Measurements from ENCODE around the gene COX6A2.

Gene COX6A2

DNA sequence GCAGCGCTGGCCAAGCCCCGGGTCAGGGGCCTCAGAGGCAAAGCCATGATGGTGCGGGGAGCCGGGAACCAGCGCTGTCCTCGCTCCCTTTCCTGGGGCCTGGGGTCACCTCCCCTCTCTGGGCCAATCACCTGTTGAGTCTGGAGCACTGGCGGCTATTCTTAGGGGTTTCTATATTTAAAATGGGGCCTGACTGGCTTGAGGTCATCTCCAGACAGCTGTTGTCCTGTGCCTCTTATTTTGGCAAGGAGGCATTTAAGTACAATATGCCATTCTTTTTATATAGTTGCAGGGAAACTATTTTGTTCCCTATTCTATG is at the start of gene COX6A2:
COX6A2 (minus strand) TSS at position 82 of the 319 bp plus-strand sequence; CDS start at position 47, 35 bp downstream.
- no peak for DNase-seq

DNA sequence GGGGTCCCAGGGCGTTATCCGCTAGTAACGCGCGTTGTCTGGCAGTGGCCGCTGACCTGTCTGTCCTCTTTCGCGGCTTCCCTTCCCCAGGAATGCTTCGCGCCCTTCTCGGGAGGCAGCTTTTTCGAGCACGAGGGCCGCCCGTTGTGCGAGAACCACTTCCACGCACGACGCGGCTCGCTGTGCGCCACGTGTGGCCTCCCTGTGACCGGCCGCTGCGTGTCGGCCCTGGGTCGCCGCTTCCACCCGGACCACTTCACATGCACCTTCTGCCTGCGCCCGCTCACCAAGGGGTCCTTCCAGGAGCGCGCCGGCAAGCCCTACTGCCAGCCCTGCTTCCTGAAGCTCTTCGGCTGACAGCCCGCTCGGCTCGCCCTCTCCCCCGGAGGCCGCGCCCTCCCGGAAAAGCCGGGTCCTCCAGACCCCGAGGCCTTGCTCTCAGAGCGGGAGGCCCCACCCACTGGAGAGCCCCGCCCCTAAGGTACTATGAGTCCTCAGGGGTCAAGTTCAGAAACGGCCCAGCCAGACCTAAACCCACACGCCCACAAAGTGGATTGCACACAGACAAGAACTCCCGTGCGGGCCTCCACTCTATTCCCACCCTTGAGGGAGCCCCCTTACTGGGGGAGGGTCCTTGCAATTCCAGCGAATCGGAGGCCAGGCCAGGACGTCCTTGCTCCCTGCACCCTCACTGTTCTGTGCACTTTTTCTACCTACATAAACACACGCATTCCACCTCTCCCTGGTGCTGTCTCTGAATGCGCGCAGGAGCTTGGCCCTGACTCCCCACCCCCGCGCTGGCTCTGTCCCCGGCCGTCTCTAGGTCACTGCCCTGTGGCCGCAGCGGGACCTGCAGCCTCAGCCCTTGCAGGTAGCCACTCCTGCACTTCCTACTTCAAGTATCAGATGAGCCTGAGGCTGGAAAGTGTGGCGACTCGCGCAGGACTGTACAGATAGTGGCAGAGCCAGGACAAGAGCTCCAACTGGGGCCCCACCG is 49.4 kb upstream of the COX6A2 start:
- DNase-seq: no peak

DNA sequence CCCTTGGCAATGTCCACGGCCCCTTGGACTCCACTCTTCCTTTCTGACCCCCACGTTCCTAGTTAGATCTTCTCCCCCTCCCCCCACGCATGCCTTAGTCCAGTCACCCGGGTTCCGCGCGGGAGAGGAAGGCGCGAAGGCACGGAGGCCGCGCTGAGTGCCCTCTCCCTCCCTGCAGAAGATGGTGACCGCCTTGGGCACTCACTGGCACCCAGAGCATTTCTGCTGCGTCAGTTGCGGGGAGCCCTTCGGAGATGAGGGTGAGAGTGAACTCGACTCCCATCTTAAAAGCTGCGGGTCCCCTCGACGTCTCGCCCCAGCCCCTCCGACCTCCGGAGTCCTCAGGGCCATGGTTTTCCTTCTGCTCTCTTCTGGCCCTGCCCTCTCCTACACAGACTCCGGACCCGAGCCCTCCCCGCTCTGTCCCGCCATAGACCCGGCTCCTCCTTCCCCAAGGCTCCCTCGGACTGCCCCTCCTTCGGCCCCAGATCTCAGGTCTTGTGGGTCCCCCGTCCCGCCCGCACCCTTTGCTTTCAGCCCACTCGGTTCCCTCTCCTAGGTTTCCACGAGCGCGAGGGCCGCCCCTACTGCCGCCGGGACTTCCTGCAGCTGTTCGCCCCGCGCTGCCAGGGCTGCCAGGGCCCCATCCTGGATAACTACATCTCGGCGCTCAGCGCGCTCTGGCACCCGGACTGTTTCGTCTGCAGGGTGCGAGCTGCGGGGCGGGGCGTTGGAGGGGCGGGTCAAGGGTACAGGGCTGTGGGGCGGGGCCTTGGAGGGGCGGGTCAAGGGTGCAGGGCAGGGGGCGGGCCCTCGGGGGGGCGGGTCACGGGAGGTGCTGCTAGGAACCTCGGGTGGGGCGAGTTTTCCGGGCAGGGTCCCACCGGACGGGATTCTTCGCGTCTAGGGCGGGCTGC is 48.4 kb upstream of the COX6A2 start:
- DNase-seq: no peak

DNA sequence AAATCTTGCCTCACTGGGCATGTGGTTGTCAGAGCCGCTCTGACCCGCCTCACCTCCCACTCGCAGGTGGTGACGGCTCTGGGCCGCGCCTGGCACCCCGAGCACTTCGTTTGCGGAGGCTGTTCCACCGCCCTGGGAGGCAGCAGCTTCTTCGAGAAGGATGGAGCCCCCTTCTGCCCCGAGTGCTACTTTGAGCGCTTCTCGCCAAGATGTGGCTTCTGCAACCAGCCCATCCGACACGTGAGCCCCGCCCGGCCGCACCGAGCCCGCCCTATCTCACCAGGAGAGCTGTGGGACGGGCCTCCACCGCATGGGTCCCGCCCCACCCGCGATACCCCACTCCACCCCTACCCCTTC is 47.8 kb upstream of the COX6A2 start:
- no peak for DNase-seq

DNA sequence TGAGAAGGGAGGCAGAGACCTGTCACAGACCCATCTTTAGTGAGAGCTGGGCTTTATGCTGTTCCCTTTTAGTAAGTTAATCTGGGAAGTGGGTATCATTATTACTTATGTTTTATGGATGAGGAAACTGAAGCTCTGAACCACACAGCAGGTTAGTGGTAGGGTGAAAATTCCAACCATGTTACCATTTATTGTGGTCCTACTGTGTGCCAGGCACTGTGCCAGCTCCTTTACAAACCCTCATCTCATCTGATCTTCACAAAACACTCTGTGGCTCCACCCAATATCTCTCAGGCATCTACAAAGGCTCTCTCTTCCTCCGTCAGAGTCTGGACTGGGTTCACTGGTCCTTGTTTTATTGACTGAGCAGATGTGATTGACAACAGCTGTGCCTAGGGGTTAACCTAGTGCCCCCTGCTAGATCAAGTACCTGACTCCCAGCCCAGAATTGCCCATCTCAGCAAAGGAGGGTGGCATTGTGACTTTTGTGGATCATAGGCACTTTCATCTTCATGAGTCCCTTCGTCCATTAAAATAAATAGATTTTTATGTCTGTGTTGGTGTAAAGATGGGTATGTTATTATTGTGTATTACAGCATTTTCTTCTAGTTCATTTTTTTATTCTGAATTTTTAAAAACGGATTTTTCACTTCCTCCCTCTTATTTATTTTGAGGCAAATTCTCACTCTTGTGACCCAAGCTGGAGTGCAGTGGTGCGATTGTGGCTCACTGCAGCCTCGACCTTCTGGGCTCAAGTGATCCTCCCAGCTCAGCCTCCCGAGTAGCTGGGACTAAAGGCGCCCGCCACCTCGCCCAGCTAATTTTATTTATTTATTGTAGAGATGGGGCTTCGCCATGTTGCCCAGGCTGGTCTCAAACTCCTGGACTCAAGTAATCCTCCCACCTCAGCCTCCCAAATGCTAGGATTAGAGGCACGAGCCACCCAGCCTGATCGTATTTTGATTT is 46.9 kb upstream of the COX6A2 start:
- DNase-seq: no peak

DNA sequence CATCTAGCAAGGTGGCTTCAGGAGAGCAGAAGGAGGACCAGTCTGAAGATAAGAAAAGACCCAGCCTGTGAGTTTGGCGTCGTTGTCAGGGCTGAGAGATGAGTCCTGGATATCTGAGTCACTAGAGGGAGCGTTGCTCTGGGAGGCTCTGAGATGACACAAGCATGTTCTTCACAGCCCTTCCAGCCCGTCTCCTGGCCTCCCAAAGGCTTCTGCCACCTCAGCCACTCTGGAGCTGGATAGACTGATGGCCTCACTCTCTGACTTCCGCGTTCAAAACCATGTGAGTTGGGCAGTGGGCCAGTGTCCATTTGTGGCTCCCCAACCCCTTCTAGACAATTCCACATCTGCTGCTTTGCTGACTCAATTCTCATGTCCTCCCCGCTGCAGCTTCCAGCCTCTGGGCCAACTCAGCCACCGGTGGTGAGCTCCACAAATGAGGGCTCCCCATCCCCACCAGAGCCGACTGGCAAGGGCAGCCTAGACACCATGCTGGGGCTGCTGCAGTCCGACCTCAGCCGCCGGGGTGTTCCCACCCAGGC is 46.1 kb upstream of the COX6A2 start:
- peak; percentile 89 for DNase-seq

DNA sequence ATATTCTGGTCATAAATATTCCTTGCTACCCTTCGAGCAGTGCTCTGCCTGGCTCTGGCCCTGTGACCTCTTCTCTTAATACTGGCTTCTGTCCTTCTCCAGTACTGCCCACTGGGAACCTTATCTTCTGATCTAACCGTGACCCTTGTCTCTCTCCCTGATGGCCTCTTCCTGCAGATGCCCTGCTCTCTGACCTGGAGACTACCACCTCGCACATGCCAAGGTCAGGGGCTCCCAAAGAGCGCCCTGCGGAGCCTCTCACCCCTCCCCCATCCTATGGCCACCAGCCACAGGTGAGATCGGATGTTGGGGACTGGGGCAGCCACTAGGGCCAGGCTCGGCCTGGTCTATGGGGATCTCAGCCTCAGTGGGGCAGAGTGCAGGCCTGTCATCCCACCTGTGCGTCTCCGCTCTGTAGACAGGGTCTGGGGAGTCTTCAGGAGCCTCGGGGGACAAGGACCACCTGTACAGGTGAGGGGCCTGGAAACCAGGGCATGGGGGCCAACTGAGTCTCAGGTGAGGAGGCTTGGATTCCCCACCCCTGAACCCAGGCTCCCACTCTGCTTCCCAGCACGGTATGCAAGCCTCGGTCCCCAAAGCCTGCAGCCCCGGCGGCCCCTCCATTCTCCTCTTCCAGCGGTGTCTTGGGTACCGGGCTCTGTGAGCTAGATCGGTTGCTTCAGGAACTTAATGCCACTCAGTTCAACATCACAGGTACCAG is 45.3 kb upstream of the COX6A2 start:
- DNase-seq: no peak

DNA sequence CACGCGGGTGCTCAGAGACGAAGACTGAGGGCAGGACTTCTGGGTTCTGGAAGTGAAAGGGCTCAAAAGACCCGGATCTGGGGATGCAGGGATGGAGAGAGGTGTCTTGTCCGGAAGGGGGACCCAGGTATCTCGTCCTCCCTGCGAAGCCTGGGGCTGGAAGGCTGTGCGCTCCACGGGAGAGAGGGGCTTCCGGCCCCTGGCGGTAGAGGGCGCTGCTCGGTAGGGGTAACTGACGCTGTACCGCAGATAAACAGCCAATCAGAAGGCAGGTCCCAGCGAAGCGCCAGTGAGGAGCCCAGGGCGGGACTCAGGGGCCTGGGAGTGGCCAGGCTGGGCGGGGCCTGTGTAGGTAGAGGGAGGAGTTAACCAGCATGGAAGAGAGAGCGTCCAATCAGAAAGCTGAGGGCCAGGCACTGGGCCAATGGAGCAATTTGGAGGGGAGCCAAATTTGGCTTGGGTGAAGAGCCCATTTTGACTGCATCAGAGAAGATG is 44.6 kb upstream of the COX6A2 start:
- DNase-seq: peak; percentile 93

DNA sequence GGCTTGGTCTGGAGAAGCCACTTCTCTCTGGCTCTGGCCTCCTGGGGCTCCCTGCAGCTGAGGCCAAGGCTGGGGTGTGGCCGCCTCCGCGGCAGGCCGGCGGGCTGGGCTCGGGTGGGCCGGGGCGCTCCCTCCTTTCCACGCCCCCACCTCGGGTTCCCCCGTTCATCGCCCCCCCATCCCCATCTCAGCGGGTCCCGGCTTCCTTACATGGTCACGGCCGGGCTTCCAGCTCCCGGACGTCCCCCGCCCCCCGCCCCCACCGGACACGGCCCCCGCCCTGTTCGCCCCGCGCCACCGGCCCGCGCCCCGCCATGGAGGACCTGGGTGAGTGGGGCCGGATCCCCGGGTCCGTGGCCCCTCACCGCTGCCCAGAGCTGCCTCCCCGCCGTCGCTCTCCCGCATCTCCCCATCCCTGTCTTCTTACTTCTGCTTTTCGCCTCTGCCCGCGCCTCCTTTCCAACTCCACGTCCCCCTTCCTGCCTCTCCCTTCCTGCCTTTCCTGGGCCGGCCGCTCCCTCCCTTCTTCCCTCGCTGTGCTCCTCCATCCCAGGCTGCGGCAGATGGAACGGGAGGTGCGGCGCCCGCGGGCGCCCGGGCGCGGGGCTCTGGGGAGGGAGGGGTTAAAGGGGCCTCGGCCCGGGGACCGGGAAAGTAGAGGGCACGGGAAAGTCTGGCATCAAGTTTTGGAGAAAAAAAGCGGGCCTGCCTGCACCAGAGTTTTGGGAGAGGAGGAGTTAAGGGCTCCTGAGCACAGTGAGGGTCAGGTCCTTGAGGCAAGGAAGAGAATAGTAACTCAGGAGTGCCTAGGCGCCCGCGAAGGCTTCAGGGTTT is 43.9 kb upstream of the COX6A2 start, which contains the start of gene TGFB1I1:
TGFB1I1 (plus strand) TSS at position 278 of the 834 bp plus-strand sequence; CDS start at position 315, 37 bp downstream.
- DNase-seq: peak; percentile 85

DNA sequence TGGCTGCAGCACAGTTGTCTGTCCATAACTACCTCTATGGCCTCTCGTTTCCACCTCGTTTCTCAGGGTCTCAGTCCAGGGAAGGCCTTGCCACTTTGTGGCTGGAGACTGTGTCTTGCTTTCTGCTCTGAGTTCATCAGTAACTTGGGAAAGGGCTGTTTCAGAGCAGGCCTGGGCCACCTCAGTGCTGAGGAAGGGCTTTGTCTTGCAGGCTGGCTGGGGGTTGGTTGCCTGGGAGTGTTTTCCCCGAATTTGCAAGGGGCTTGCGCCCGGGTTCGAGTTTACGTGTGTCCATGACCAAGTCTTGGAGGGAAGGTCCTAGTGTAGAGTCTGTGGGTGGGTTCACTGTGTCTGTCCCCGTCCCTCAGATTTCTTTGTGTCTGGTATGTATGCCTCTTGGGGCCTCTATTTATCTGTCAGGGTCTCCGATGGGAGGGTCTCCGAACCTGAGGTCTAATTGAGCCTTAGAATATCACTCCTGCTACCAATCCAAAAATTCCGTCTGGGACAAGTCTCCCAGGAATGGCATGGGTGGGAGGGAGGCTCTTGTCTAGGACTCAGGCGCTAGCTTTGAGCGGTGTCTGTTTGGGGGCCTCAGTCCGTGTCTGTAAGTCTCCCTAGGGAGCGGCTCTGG is 43.2 kb upstream of the COX6A2 start:
- no peak for DNase-seq

DNA sequence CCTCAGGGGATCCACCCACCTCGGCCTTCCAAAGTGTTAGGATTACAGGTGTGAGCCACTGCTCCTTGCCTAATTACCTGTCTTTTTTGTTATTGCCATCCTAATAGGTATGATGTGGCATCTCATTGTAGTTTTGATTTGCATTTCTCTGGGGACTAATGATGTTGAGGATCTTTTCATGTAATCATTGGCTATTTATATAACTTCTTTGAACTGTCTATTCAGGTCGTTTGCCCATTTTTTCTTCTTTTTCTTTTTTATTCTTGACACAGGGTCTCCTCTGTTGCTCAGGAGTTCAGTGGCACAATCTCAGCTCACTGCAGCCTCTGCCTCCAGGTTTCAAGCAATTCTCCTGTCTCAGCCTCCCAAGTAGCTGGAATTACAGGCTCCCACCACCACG is 42.5 kb upstream of the COX6A2 start:
- DNase-seq: no peak

DNA sequence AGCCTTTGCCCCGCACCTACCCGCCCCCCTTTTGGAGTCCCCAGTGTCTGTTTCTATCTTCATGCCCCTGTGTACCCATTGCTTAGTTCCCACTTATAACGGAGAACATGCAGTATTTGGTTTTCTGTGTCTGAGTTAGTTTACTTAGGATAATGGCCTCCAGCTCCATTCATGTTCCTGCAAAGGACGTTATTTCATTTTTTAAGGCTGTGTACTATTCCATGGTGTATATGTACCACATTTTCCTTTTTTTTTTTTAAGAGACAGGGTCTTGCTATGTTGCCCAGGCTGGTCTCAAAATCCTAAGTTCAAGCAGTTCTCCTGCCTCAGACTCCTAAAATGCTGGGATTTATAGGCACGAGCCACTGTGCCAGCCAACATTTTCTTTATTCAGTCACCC is 39.7 kb upstream of the COX6A2 start:
- no peak for DNase-seq

DNA sequence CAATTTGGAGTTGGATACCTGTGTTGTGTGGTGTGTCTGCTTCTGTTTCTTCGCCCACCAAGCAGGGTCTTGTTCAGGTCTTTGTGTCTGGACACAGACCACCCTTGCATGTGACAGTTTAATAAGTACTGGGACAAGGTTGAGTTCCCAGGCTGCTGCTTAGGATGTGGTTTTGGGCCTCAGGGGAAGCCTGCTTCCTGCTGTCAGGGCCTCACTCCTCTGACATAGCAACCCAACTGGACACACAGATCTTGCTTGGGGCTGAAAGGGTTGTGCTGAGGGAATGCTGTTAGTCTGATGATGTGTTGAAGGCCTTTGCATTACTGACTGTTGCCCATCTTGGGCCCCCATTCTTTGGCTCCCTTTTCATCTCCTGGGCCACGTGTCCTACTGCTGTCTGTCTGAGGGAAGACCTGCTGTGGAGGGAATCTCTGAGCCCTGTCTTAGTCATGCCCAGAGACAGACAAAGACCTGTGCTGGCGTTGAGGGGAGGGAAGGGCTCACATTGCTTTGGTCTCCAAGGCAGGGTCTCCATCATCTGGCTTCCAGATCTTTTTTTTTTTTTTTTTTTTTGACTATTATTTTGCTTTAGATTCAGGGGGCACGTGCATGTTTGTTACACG is 39.1 kb upstream of the COX6A2 start:
- DNase-seq: no peak

DNA sequence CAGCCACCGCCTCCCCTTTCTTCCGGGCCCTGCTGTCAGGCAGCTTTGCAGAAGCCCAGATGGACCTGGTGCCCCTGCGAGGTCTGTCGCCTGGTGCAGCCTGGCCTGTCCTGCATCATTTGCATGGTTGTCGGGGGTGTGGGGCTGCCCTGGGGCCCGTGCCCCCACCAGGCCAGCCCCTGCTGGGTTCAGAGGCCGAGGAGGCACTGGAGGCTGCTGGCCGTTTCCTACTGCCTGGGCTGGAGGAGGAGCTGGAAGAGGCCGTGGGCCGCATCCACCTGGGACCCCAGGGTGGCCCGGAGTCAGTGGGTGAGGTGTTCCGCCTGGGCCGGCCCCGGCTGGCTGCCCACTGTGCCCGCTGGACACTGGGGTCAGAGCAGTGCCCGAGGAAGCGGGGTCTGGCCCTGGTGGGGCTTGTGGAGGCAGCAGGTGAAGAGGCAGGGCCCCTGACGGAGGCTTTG is 38.3 kb upstream of the COX6A2 start:
- DNase-seq: no peak

DNA sequence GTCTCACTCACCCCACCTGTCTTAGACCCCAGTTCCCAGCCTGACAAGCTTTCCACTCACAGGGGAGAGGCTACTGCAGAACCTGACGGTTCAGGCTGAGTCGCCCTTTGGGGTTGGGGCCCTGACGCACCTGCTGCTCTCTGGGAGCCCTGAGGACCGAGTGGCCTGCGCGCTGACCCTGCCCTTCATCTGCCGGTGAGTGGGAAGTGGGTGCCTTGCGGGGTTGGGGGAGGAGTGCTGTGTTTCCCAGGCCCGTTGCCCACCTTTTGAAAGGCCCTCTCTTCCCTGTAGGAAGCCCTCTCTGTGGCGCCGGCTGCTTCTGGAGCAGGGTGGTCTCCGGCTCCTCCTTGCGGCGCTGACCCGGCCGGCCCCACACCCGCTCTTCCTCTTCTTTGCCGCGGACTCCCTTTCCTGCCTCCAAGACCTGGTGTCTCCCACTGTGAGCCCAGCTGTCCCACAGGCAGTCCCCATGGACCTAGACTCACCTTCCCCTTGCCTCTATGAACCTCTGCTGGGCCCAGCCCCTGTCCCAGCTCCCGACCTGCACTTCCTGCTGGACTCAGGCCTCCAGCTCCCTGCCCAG is 37.7 kb upstream of the COX6A2 start:
- DNase-seq: no peak

DNA sequence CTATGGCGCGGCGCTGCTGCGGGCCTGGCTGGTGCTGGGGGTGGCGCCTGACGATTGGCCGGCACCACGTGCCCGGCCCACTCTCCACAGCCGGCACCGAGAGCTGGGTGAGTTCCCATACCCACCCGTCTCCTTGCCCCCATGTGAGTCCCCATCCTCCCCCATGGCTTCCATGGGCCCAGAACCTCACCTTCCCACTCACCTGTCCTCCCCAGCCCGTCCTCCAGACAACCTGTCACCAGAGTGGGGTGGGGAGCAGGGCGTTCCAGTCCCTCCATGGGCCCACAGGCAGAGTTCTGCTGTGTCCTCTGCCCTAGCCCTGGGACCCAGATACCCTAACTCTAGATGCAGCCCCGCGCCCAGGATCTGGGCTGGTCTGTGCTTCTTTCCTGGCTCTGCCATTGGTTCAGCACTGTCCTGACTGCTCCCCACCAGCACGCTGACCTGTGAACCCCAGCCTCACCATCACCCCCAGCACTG is 36.7 kb upstream of the COX6A2 start:
- no peak for DNase-seq

DNA sequence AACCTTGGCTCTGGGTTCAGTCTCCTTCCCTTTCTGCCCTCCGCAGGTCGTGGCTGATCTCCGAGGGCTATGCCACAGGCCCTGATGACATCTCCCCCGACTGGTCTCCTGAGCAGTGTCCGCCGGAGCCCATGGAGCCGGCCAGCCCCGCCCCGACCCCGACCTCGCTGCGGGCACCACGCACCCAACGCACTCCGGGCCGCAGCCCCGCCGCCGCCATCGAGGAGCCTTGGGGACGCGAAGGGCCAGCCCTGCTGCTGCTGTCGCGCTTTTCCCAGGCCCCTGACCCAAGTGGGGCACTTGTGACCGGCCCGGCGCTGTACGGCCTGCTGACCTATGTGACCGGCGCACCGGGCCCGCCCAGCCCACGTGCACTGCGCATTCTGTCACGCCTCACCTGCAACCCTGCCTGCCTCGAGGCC is 36.2 kb upstream of the COX6A2 start:
- DNase-seq: no peak
